NCI-H2029 treated with DMSO at 0.1 percent for 48 hours (cell line): Measurements from ENCODE around the gene AMFR.
A peak's percentile ranks its signal among the peaks of the same experiment; 100 is the strongest.
"Not testable (repeated sequence)": the region's sequence is repeated elsewhere in the genome, so short reads cannot be mapped to it uniquely, and the experiment has no call there.

ENCODE experiments used
- DNase-seq: peaks from one replicate; lab custom pipeline; 2025; lab: John Stamatoyannopoulos, UW

The AMFR gene

GRCh38 chr16:56388209-56388608, 37.1 kb downstream of the AMFR start:
- DNase-seq: no peak

DNA sequence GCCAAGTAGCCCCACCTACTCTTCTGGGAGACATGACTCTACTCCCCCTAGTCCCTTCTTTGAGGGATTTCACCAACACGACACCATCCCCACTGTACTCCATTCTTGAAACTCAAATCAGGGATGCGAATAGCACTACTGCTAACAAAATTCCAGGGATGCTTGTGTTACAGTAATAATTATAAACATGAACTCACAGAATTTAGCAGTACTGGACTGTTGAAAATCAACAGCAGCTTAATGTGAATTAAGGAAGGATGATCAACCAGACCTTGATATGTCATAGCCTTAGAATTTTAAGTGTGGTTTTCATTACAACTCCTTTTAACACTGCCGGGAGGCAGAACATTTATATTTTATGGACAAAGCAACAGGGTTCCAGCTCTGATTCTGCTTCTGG, 37.9 kb downstream of the AMFR start:
- no peak for DNase-seq

- DNase-seq: no peak
These were observed 41.1 kb downstream of the AMFR start for GRCh38 chr16:56384074-56384721.

DNA sequence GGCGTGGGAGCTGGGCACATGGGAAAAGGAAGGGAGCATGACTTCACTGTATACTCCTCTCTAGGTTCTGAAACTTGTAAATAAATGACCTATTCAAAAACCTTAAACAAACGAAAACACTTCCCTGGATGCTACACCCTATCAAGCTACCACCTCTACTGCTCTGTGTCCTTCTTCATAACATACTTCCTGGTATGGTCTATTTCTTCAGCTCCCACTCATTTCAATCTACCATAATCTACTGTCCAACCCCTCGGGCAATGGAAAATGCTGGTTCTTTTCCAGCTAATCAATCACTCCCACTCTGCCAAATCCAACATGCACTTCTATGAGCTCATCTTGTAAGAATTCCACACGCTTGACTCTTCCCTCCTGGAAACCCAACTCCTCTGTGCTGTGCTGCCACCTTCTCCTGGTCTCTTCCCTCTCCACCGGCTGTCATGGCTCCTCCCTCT, 42.4 kb downstream of the AMFR start:
- DNase-seq: no peak

DNA sequence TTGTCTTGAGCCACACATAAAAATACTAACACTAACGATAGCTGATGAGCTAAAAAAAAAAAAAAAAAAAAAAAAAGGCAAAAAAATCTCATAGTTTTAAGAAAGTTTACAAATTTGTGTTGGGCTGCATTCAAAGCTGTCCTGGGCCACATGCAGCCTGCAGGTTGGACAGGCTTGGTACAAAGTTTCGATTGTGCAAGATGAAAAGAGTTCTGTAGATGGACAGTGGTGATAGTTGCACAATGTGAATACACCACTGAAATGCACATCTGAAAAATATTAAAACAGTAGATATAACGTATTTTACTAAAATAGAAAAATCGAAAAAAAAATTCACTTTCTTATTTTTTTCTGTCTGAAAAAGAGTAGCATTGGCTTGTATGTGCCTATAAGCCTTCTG, 42.9 kb downstream of the AMFR start:
- no peak for DNase-seq

- DNase-seq: not testable (repeated sequence)
These were observed 44.4 kb downstream of the AMFR start for GRCh38 chr16:56380778-56381485.

- not testable (repeated sequence) for DNase-seq
These were observed 46.3 kb downstream of the AMFR start for GRCh38 chr16:56379044-56379443.

DNA sequence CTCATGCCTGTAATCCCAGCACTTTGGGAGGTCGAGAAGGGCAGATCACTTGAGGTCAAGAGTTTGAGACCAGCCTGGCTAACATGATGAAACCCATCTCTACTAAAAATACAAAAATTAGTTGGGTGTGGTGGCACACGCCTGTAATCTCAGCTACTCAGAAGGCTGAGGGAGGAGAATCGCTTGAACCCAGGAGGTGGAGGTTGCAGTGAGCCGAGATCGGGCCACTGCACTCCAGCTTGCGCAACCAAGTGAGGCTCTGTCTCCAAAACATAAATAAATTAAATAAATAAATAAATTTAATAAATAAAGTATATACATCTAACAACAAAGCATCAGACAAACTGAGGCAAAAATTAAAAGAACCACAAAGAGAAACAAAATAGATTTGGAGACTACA, 49.6 kb downstream of the AMFR start:
- DNase-seq: not testable (repeated sequence)

DNA sequence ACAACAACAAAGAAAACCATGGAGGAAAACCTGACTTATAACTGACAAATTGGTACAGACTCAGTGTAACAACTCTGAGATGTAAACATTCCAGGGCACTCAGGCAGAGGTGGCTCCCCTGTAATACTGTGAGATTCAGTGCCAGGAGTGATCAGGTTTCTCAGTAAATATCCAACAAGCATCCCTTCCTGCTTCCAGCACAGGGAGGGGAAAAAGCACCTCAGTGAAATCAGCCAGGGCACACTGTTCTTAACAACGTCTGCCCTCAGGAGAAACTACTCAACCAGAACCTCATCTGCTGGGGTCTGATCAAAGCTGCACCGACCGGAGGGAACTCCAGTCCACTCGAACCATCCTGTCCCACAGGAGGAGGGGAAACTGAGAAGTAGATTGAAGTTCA, 52.3 kb downstream of the AMFR start:
- peak; percentile 24 for DNase-seq

DNA sequence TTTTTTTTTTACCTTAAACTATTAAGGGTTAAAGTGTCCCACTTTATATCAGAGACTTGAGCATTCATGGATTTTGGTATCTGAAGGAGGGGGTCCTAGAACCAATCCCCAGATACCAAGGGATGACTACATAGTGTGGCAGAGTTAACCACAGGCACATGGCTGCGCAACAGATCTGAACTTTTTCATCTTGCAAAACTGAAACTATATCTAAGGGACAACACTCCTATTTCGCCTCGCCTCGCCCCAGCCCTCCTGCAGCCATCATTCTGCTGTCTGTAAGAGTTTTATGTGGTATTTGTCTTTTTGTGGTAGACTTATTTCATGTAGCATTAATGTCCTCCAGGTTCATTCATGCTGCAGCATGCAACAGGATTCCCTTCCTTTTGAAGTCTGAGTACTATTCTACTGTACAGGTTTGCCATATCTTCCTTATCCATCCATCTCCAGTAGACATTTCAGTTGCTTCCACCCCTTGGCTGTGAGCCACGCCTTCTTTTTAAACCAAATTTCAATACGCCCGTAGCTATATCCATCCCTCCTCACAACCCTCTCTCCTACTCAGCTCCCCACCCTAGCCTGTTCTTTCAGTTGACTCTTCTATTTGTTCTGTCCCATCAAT, 53.2 kb downstream of the AMFR start:
- DNase-seq: no peak

- DNase-seq: no peak
These were observed 53.7 kb downstream of the AMFR start for GRCh38 chr16:56371660-56371937.

DNA sequence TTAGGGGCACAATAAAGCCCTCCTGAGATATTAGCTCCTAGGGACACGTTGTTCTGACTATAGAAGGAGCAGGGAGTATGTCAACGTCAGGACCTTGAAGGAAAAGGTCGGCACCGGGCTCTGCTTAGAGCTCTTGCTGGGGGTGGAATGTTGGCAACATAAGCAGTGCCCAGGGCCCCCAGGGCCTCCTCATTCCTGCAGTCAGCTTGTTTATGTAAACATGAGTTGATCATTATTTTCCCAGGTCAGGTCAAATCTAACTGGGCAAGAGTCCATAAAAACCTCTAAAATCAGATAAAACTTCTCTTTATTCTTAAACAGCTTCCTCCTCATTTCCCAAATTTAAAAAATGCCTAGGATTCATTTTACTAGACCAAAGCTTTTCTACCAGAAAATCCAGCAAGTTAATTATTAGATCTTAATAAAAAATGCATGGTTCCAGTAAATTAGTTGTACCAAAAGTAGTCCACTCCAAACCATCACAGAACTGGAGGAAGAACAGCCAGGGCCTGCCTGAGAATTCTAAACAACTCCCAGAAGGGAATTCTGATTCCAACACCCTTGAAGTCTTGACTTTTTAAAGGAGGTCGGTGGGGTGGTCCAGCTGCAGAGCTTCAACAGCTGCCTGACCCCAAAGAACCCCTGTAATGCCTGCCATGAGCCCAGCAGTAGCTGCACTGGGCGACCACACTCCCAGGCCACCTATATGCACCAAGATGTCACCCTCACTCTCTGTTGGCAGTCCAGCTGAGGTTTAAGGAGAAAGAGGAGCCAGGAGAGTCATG, 54.3 kb downstream of the AMFR start:
- no peak for DNase-seq

GRCh38 chr16:56370185-56370874, 55.0 kb downstream of the AMFR start:
- DNase-seq: no peak

DNA sequence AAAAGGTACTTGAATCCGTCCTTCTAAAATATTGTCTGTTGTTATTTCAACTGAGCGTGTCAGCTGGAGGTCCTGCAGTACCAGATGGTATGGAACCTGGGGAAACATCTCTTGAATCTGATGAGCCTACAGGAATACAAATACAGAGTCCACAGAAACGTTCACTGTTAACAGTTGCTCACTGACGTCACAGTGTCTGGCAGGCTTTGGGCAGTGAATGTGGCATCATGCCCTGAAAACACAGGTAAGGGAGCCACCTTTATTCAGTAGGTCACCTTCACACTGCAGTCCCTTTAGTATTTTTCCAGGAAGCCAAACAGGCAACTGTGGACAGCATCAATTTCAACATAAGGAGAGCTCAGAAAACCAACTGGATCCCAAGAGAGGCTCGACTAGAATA, 56.1 kb downstream of the AMFR start:
- DNase-seq: no peak

GRCh38 chr16:56368545-56368944, 56.8 kb downstream of the AMFR start:
- DNase-seq: no peak

DNA sequence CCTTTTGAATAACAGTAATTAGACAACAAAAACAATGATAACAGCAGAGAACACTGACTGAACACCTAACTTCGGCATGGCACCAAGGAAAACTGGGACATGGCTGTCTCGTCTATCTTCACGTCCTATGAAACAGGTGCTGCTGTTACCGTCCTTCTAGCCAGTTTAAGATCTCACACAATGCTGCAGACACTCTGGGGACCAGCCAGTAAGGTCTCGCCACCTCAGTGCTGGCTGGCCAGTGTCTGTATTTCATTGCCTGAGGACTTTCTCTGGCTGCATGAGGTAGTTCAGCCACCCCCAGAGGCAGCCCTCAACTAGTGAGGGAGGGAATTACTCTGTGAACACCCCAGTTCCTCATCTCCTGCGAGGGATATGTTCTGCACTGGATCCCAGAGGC, 57.6 kb downstream of the AMFR start:
- no peak for DNase-seq

- no peak for DNase-seq
These were observed 58.4 kb downstream of the AMFR start for GRCh38 chr16:56366945-56367344.

GRCh38 chr16:56365552-56365951, 59.8 kb downstream of the AMFR start:
- DNase-seq: no peak

GRCh38 chr16:56364865-56365264, 60.5 kb downstream of the AMFR start:
- DNase-seq: no peak

- DNase-seq: no peak
These were observed 61.4 kb downstream of the AMFR start for GRCh38 chr16:56363781-56364565.

GRCh38 chr16:56363181-56363716, 62.1 kb downstream of the AMFR start:
- DNase-seq: no peak
